Heart right ventricle (tissue), 16 donors: ENCODE measurements around the gene KRT84. TPM values are rescaled to one million over a fixed set of nuclear protein-coding genes. Genes with fewer than 3 reads are reported as not detected.

Source experiments
- ATAC-seq, 8 donors: fragments of 200-7000 bp; cut with Tn5 transposase; one replicate each; pipeline ENCODE4 v1.9.1; 2020; ENCODE audit warnings: mild to moderate bottlenecking in 8 of 8, moderate library complexity in 8 of 8, moderate number of reproducible peaks in 1 of 8
- DNase-seq, 2 donors: peaks; one replicate each; pipeline ENCODE4 v3.0.0-alpha.2; 2020
- H3K27ac ChIP-seq, 10 donors: fragments of 200-600 bp; sonication (generic) in 2 of 10; one replicate each; pipeline versions ENCODE4 v1.5.0 to v1.8.0; 2020 to 2022; ENCODE audit warnings: mild to moderate bottlenecking in 3 of 10
- H3K27me3 ChIP-seq, 7 donors: fragments of 200-600 bp; one replicate each; pipeline ENCODE4 v1.8.0; 2021 to 2022; ENCODE audit warnings: mild to moderate bottlenecking in 2 of 7
- H3K36me3 ChIP-seq, 9 donors: fragments of 200-600 bp; sonication (generic) in 1 of 9; one replicate each; pipeline versions ENCODE4 v1.5.0 to v1.8.0; 2020 to 2022; ENCODE audit warnings: mild to moderate bottlenecking in 2 of 9
- H3K4me1 ChIP-seq, 9 donors: fragments of 200-600 bp; sonication (generic) in 1 of 9; one replicate each; pipeline versions ENCODE4 v1.5.0 to v1.8.0; 2020 to 2022; ENCODE audit warnings: mild to moderate bottlenecking in 4 of 9
- H3K4me3 ChIP-seq, 10 donors: fragments of 200-600 bp; sonication (generic) in 2 of 10; one replicate each; pipeline versions ENCODE4 v1.5.0 to v1.8.0; 2020 to 2022; ENCODE audit warnings: mild to moderate bottlenecking in 7 of 10, moderate library complexity in 2 of 10
- H3K9me3 ChIP-seq, 11 donors: fragments of 200-600 bp in 10 of 11; sonication (generic) in 2 of 11; one replicate each; pipeline versions ENCODE4 v1.5.0 to v1.8.0; 2013 to 2022; ENCODE audit warnings: mild to moderate bottlenecking in 2 of 11, control low read depth in 1 of 11, moderate library complexity in 1 of 11
- WGBS, 2 donors: extraction: QIAGEN DNeasy Blood & Tissue Kit; methylation state at CpG; one replicate each; pipeline ENCODE4 v1.1.7; 2013; ENCODE audit warnings: inconsistent platforms in 1 of 2; 5-methylcytosine and 5-hydroxymethylcytosine counted together
- intact Hi-C, 10 donors: fragments of 100-400 bp; cut with DNase I; formaldehyde crosslinking; loops; one replicate each; pipeline versions ENCODE4 v1.11.1 to v1.14.2; 2022
- polyA plus RNA-seq, 2 donors: library from polyadenylated mRNA; stranded (reverse); fragments of 200-250 nt; gene quantifications; one replicate each; pipeline ENCODE4 v1.2.3, GENCODE V29; 2013
- total RNA-seq, 10 donors: library from RNA; stranded (reverse); fragmentation: NEBNext Ultra II Directional in 3 of 10; extraction: Animal tissue kit (Norgen Biotek cat#: 25700) in 3 of 10; gene quantifications; one replicate each; pipeline versions ENCODE4 v1.2.1 to v1.2.4, GENCODE V29; 2021 to 2023
- TF ChIP-seq, protein P1 (sequence below), 9 donors: fragments of 200-600 bp; sonication (generic) in 2 of 9; IDR thresholded peaks; one replicate each; pipeline versions ENCODE4 v1.5.0 to v1.8.0; 2021 to 2022; ENCODE audit warnings: antibody characterized with exemption in 9 of 9, mild to moderate bottlenecking in 5 of 9, moderate library complexity in 1 of 9
- donor health status: Arrhythmogenic right ventricular cardiomyopathy.
- donor health status: ischemic (EF 13 %, LVEDD 7.1; RV severe dilation, severe dysfunction).
- donor health status: healthy with polysubstance abuse.
- donor health status: DM: no; HTN: yes; CAD: no.
- donor health status: DM: no; HTN: no; CAD: no.
- donor health status: ischemic (EF 25% LVEDD 6.9; RV normal size, moderate dysfunction).
- donor health status: ischemic (EF 25% LVEDD 5.7; RV mildly dilated, moderate dysfunction).
- donor health status: healthy.
- donor health status: DM: yes; HTN: yes; CAD: no.
- donor health status: Ischemic cardiomyopathy.
- donor health status: ischemic (EF 35%, LVEDD 5.7; RV mildly dilated, moderate dysfunction).
- donor health status: nonischemic (EF 11% LVEDD 7.7; RV severe dilation, severe dysfunction).
- donor health status: DM: yes; HTN: yes; CAD: no.
- donor health status: PGD.
- donor health status: ischemic (EF 29% LVEDD 5.4; RV normal size, mild dysfunction).
- donor health status: nonischemic (EF 23%, LVEDD 6.1; RV moderate dilation, normal function).

KRT84 gene
- total and polyA plus RNA-seq, 12 donors = not detected

DNA sequence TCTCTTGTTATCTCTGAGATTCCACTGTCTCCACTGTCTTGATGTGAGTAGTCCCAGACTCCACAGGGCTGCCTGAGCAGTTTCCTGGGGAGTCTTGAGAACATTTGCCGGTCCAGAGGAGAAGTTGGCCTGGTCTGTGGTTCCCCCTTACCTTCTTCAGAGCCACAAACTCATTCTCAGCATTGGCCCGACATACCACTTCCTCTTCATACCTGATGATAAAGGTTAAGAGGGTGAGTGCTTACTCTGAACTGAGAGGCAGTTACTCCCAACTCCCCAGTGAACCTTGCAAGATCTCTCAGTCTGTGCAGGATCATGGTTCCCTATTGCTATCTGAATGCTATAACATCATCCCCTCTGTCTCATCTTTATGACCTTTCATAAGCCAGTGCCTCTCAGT lies 2.6 kb downstream of the KRT84 start:
- DNase-seq (no peak), ATAC-seq (no peak)
- TF ChIP-seq, protein P1, sequence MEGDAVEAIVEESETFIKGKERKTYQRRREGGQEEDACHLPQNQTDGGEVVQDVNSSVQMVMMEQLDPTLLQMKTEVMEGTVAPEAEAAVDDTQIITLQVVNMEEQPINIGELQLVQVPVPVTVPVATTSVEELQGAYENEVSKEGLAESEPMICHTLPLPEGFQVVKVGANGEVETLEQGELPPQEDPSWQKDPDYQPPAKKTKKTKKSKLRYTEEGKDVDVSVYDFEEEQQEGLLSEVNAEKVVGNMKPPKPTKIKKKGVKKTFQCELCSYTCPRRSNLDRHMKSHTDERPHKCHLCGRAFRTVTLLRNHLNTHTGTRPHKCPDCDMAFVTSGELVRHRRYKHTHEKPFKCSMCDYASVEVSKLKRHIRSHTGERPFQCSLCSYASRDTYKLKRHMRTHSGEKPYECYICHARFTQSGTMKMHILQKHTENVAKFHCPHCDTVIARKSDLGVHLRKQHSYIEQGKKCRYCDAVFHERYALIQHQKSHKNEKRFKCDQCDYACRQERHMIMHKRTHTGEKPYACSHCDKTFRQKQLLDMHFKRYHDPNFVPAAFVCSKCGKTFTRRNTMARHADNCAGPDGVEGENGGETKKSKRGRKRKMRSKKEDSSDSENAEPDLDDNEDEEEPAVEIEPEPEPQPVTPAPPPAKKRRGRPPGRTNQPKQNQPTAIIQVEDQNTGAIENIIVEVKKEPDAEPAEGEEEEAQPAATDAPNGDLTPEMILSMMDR (IDR thresholded peaks at IDR 0.05) = no peak
- Histone ChIP-seq H3K27me3 (peaks cover 0 to 22% (median 4%) of the 10 kb centered on the region in 7 donors), H3K9me3 (no peaks in the 10 kb centered on the region), H3K4me3 (no peak overlapping the region), H3K4me1 (no peaks in the 10 kb centered on the region), H3K27ac (no peak overlapping the region), H3K36me3 (no peaks in the 10 kb centered on the region)
- intact Hi-C loops = loop anchor here in 2 of 10 donors (1.0 to 10.0 kb wide), 2 partner anchors 29 to 112 kb away; partner anchors contain the start of gene KRT6A (in 1 of the 2)
- WGBS, 2 donors = 72 to 76% methylated on average over 2 of the region's 2 CpGs

GRCh38 chr12:52381206-52381605 lies 4.2 kb downstream of the KRT84 start:
- TF ChIP-seq, protein P1 (IDR thresholded peaks at IDR 0.05) = no peak
- Histone ChIP-seq H3K9me3 (no peaks in the 10 kb centered on the region), H3K27me3 (peaks cover 0 to 23% (median 7%) of the 10 kb centered on the region in 7 donors), H3K4me1 (no peaks in the 10 kb centered on the region), H3K4me3 (no peak overlapping the region), H3K27ac (no peak overlapping the region), H3K36me3 (no peaks in the 10 kb centered on the region)
- 86 to 88% methylated on average over 8 of the region's 8 CpGs for WGBS, 2 donors
- DNase-seq = no peak
- intact Hi-C loops = loop anchor here in 1 of 10 donors (10.0 kb wide), 1 partner anchor 114 kb away; the partner anchor contains the start of gene KRT6A
- ATAC-seq = no peak

DNA sequence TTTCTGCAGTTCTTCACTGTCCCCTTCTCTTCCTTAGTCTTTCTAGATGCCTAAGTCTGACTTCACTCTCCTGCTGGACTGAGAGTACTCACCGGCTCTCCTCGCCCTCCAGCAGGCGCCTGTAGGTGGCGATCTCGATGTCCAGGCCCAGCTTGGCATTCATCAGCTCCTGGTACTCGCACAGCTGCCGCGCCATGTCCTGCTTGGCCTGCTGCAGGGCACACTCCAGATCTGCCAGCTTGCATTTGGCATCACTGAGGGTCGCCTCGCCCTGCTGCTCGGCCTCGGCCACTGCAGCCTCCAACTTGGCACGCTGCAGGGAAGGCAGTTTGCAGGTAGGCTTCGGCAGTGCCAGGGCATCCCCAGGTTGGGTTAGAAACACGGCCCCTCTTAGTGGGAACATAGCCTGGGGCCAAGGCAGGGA lies 5.2 kb downstream of the KRT84 start:
- H3K27me3 ChIP-seq = peaks cover 0 to 23% (median 7%) of the 10 kb centered on the region in 7 donors
- ATAC-seq = peak in 4 of 8 donors; percentile 28 to 59 (median 48)
- peak in 1 of 2 donors; percentile 37 for DNase-seq
- WGBS, 2 donors = 56 to 57% methylated on average over 15 of the region's 15 CpGs
- no peaks in the 10 kb centered on the region for H3K36me3 ChIP-seq
- no peaks in the 10 kb centered on the region for H3K4me1 ChIP-seq
- intact Hi-C loops = loop anchor here in 1 of 10 donors (10.0 kb wide), 1 partner anchor 115 kb away; the partner anchor contains the start of gene KRT6A
- no peak overlapping the region for H3K4me3 ChIP-seq
- TF ChIP-seq, protein P1 (IDR thresholded peaks at IDR 0.05) = peak in 8 of 9 donors; percentile 13 to 56 (median 47)
- no peak overlapping the region for H3K27ac ChIP-seq
- no peaks in the 10 kb centered on the region for H3K9me3 ChIP-seq

DNA sequence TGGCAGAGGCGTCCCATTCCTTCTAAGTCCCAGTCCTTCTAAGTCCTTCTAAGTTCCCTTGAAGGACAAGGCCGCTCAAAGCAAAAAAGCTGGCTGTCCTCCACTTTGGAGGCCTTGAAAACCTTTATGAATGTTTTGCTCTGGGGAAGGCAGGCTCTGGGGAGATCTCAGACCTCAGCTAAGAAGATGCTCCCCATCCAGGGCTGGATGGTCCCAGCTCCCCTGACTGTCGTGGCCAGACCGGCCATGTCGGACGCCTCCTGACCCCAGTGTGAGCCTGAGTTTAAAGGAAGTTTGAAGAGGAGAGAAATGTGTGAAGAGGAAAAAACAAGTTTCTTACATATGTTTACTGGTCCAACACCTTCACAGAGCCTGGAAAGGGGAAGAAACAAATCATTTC lies 5.9 kb downstream of the KRT84 start:
- TF ChIP-seq, protein P1 (IDR thresholded peaks at IDR 0.05) = no peak
- peaks cover 0 to 23% (median 7%) of the 10 kb centered on the region in 7 donors for H3K27me3 ChIP-seq
- no peak overlapping the region for H3K27ac ChIP-seq
- DNase-seq = no peak
- H3K4me3 ChIP-seq = no peak overlapping the region
- no peaks in the 10 kb centered on the region for H3K4me1 ChIP-seq
- no peak for ATAC-seq
- no peaks in the 10 kb centered on the region for H3K9me3 ChIP-seq
- intact Hi-C loops = loop anchor here in 6 of 10 donors (5.0 to 10.0 kb wide), 6 partner anchors 125 to 605 kb away; no protein-coding TSS in a partner anchor
- WGBS, 2 donors = 86 to 89% methylated on average over 6 of the region's 6 CpGs
- H3K36me3 ChIP-seq = no peaks in the 10 kb centered on the region
